Ovary (tissue), 3 donors: Measurements from ENCODE around the gene PTPRJ.

Experiments used
- CTCF ChIP-seq, 3 donors: fragments of 450-650 bp in 2 of 3; fragments of 200-600 bp in 1 of 3; IDR thresholded peaks; one replicate each; pipeline versions ENCODE4 v1.5.1 to v1.8.0; 2016 to 2022; ENCODE audit warnings: antibody characterized with exemption in 3 of 3, mild to moderate bottlenecking in 1 of 3
- POLR2A ChIP-seq: fragments of 450-650 bp; IDR thresholded peaks from one replicate; pipeline ENCODE4 v1.6.1; 2017; ENCODE audit warnings: antibody characterized with exemption, mild to moderate bottlenecking, moderate library complexity
- donor health status: DM: no; HTN: no; CAD: no.

- TF ChIP-seq CTCF (IDR thresholded peaks at IDR 0.05) = no peak
- no peak for TF ChIP-seq POLR2A
Observed at GRCh38 chr11:48138222-48138621, 157.9 kb downstream of the PTPRJ start.
